D721Med (cell line): ENCODE data around the gene FHAD1.

Source experiments
- DNase-seq: peaks from one replicate; pipeline ENCODE4 v3.0.0; 2011; ENCODE audit warnings: low spot score; ENCODE audit not compliant: insufficient read length
- FAIRE-seq: peaks from 2 replicates; lab custom pipeline; 2011; peaks lifted over from hg19 to GRCh38; lab: Jason Lieb, UNC
- CTCF ChIP-seq: IDR thresholded peaks from 2 replicates; pipeline ENCODE4 v1.5.1; 2012; ENCODE audit warnings: mild to moderate bottlenecking, control low read depth; ENCODE audit not compliant: insufficient read depth; ENCODE audit errors: missing control alignments

Gene FHAD1

GRCh38 chr1:15409388-15410222 lies 162.6 kb downstream of the FHAD1 start, which contains the start of gene EFHD2:
Gene EFHD2, plus strand, starts transcription at chr1:15409888. Its CDS starts 84 bp downstream, at chr1:15409972.
- DNase-seq (peak; percentile 62), FAIRE-seq (no peak)
- TF ChIP-seq CTCF, result no peak

GRCh38 chr1:15410223-15410883 lies 163.3 kb downstream of the FHAD1 start:
- TF ChIP-seq CTCF, result no peak
- no peak for DNase-seq
- FAIRE-seq, result no peak

GRCh38 chr1:15410884-15411245 lies 163.8 kb downstream of the FHAD1 start:
- no peak for DNase-seq
- TF ChIP-seq CTCF, result no peak
- no peak for FAIRE-seq

GRCh38 chr1:15411593-15412137 lies 164.6 kb downstream of the FHAD1 start:
- no peak for FAIRE-seq
- no peak for TF ChIP-seq CTCF
- DNase-seq, result no peak

- no peak for DNase-seq
Measured at GRCh38 chr1:15412175-15412800, 165.3 kb downstream of the FHAD1 start.

GRCh38 chr1:15412843-15413242 lies 165.8 kb downstream of the FHAD1 start:
- TF ChIP-seq CTCF, result no peak
- no peak for DNase-seq
- FAIRE-seq, result no peak

More at GRCh38 chr1:15412175-15412800, 165.3 kb downstream of the FHAD1 start:
- TF ChIP-seq CTCF, result no peak
- FAIRE-seq, result no peak
